HCT116 (cell line): ENCODE results near the gene TMEM131. TPM values are rescaled to one million over a fixed set of nuclear protein-coding genes. Genes with fewer than 3 reads are reported as not detected.

ENCODE experiments used
- ATAC-seq: fragments of 200-7000 bp; cut with Tn5 transposase; 2 replicates; pipeline ENCODE4 v1.9.1; 2020; ENCODE audit warnings: mild to moderate bottlenecking, moderate library complexity
- BruUV-seq: library from RNA; stranded (reverse); fragments of 400-500 nt; replicated peaks from 2 replicates; lab custom pipeline; 2021; lab: Mats Ljungman, UMichigan
- CTCF ChIA-PET: fragments of 300-600 bp; sonication (Branson Sonifier 250); formaldehyde crosslinking; loops from one replicate; lab custom pipeline; 2021; ENCODE audit warnings: antibody characterized with exemption; lab: Charles Lee
- POLR2A ChIA-PET: fragments of 300-600, 350-600 bp; sonication (Branson Sonifier 250); formaldehyde crosslinking; loops from one replicate; lab custom pipeline; 2021; ENCODE audit warnings: antibody characterized with exemption; lab: Charles Lee
- RAD21 ChIA-PET, 2 experiments: fragments of 300-600 bp; sonication (Branson Sonifier 250); formaldehyde crosslinking; loops; one replicate each; lab custom pipeline; 2023; ENCODE audit warnings: low total read pairs in 2 of 2; ENCODE audit not compliant: uncharacterized antibody in 2 of 2, unreplicated experiment in 2 of 2, low non-redundant PET in 1 of 2; lab: Charles Lee
- DNase-seq: peaks from one replicate; pipeline ENCODE4 v3.0.0-alpha.2; 2010; ENCODE audit warnings: low read depth, low spot score
- H2AFZ ChIP-seq: fragments of 200-600 bp; shearing (Covaris generic), sonication (generic); 2 replicates; pipeline ENCODE4 v1.6.1; 2017; ENCODE audit warnings: low read depth, mixed run types, mixed read lengths, antibody characterized with exemption, low read length; ENCODE audit not compliant: poor library complexity, severe bottlenecking
- H3K27ac ChIP-seq: 2 replicates; pipeline ENCODE4 v1.5.1; 2012; ENCODE audit warnings: low read depth, low read length
- H3K27me3 ChIP-seq: fragments of 200-600 bp; sonication (generic); 2 replicates; pipeline ENCODE4 v1.6.1; 2016; ENCODE audit warnings: mixed run types, low read length, mixed read lengths; ENCODE audit not compliant: insufficient read depth
- H3K36me3 ChIP-seq, 2 experiments: fragments of 200-500 bp in 1 of 2; fragments of 200-600 bp in 1 of 2; sonication (Bioruptor generic) in 1 of 2; sonication (generic) in 1 of 2; 2 replicates each; pipeline versions ENCODE4 v1.5.1 to v1.6.1; 2014 to 2016; ENCODE audit warnings: low read length in 2 of 2, inconsistent platforms in 1 of 2, mixed read lengths in 1 of 2, mixed run types in 1 of 2; ENCODE audit not compliant: insufficient read depth in 2 of 2, control insufficient read depth in 1 of 2
- H3K4me1 ChIP-seq, 2 experiments: fragments of 200-600 bp in 1 of 2; sonication (generic) in 1 of 2; 2 replicates each; pipeline versions ENCODE4 v1.5.1 to v1.6.1; 2012 to 2017; ENCODE audit warnings: low read length in 2 of 2, inconsistent platforms in 1 of 2, mild to moderate bottlenecking in 1 of 2, mixed read lengths in 1 of 2, mixed run types in 1 of 2, moderate library complexity in 1 of 2; ENCODE audit not compliant: insufficient read depth in 2 of 2, control insufficient read depth in 1 of 2
- H3K4me2 ChIP-seq: fragments of 200-600 bp; sonication (generic); 2 replicates; pipeline ENCODE4 v1.6.1; 2017; ENCODE audit warnings: mixed run types, low read length, mixed read lengths
- H3K4me3 ChIP-seq, 2 experiments: fragments of 200-600 bp in 1 of 2; sonication (generic) in 1 of 2; replicated peaks in 1 of 2; 2 replicates each; pipeline ENCODE4 v1.5.1; 2011 to 2016; ENCODE audit warnings: low read length in 2 of 2, control low read depth in 1 of 2, low read depth in 1 of 2, mild to moderate bottlenecking in 1 of 2, mixed read lengths in 1 of 2, mixed run types in 1 of 2
- H3K79me2 ChIP-seq: fragments of 200-600 bp; sonication (generic); 2 replicates; pipeline ENCODE4 v1.6.1; 2017; ENCODE audit warnings: mild to moderate bottlenecking, mixed run types, low read length, moderate library complexity, mixed read lengths; ENCODE audit not compliant: insufficient read depth
- H3K9ac ChIP-seq: fragments of 200-600 bp; sonication (generic); 2 replicates; pipeline ENCODE4 v1.6.1; 2016; ENCODE audit warnings: low read length, mixed read lengths
- H3K9me2 ChIP-seq: fragments of 200-600 bp; sonication (generic), shearing (Covaris generic); 2 replicates; pipeline ENCODE4 v1.6.1; 2017; ENCODE audit warnings: mixed run types, mild to moderate bottlenecking, moderate library complexity; ENCODE audit not compliant: insufficient read depth
- H3K9me3 ChIP-seq, 2 experiments: fragments of 200-500 bp in 1 of 2; fragments of 200-600 bp in 1 of 2; sonication (Bioruptor generic) in 1 of 2; sonication (generic) in 1 of 2; 2 replicates each; pipeline ENCODE4 v1.6.1; 2014 to 2017; ENCODE audit warnings: low read length in 2 of 2, mixed read lengths in 2 of 2, inconsistent platforms in 1 of 2, low read depth in 1 of 2, mild to moderate bottlenecking in 1 of 2, mixed run types in 1 of 2, moderate library complexity in 1 of 2; ENCODE audit not compliant: control insufficient read depth in 1 of 2, insufficient read depth in 1 of 2
- H4K20me1 ChIP-seq: fragments of 200-600 bp; sonication (generic), shearing (Covaris generic); 2 replicates; pipeline ENCODE4 v1.6.1; 2017; ENCODE audit warnings: mixed run types, mild to moderate bottlenecking, moderate library complexity; ENCODE audit not compliant: insufficient read depth
- CBX3 ChIP-seq: IDR thresholded peaks from 2 replicates; pipeline ENCODE4 v1.6.1; 2012; ENCODE audit warnings: low read depth
- CEBPB ChIP-seq: IDR thresholded peaks from 2 replicates; pipeline ENCODE4 v1.6.1; 2012; ENCODE audit warnings: low read depth
- EZH2 ChIP-seq: fragments of 200-600 bp; sonication (generic); IDR thresholded peaks from 2 replicates; pipeline ENCODE4 v1.6.1; 2017; ENCODE audit warnings: antibody characterized with exemption, mixed run types
- EZH2phosphoT487 ChIP-seq: fragments of 200-600 bp; IDR thresholded peaks from 2 replicates; pipeline ENCODE4 v1.6.1; 2018; ENCODE audit warnings: antibody characterized with exemption, borderline replicate concordance
- POLR2A ChIP-seq: IDR thresholded peaks from 2 replicates; pipeline ENCODE4 v1.7.0; 2011; ENCODE audit warnings: borderline replicate concordance; ENCODE audit not compliant: insufficient read depth, insufficient read length; ENCODE audit errors: extremely low read depth
- POLR2AphosphoS5 ChIP-seq: IDR thresholded peaks from 2 replicates; pipeline ENCODE4 v1.6.1; 2011; ENCODE audit warnings: mild to moderate bottlenecking, low read depth, low read length, moderate library complexity
- RAD21 ChIP-seq: IDR thresholded peaks from 2 replicates; pipeline ENCODE4 v1.6.1; 2012; ENCODE audit warnings: low read depth, mild to moderate bottlenecking
- SIN3A ChIP-seq: IDR thresholded peaks from 2 replicates; pipeline ENCODE4 v1.6.1; 2012; ENCODE audit warnings: low read depth
- SP1 ChIP-seq: IDR thresholded peaks from 2 replicates; pipeline ENCODE4 v1.6.1; 2012; ENCODE audit warnings: low read depth
- SRF ChIP-seq: IDR thresholded peaks from 2 replicates; pipeline ENCODE4 v1.6.1; 2012; ENCODE audit warnings: low read depth
- TCF7L2 ChIP-seq: IDR thresholded peaks from 2 replicates; pipeline ENCODE4 v1.7.0; 2011; ENCODE audit warnings: borderline replicate concordance, inconsistent platforms; ENCODE audit not compliant: insufficient read depth, insufficient read length; ENCODE audit errors: extremely low read depth
- ZFX ChIP-seq: fragments of 450-650 bp; IDR thresholded peaks from 2 replicates; pipeline ENCODE4 v1.6.1; 2017
- ZNF274 ChIP-seq: fragments of 200-500 bp; sonication (Bioruptor generic); IDR thresholded peaks from 2 replicates; pipeline ENCODE4 v1.6.1; 2014; ENCODE audit warnings: mild to moderate bottlenecking, low read depth, low read length, inconsistent platforms
- intact Hi-C: fragments of 100-400 bp; cut with micrococcal nuclease; formaldehyde crosslinking; loops from 2 replicates; pipeline ENCODE4 v1.10.0; 2022
- total RNA-seq: library from RNA; stranded (reverse); gene quantifications from one replicate; pipeline ENCODE4 v1.2.1, GENCODE V29; 2021; ENCODE audit not compliant: unreplicated experiment
- TF ChIP-seq, protein P1 (sequence below): IDR thresholded peaks from 2 replicates; pipeline ENCODE4 v1.6.1; 2012; ENCODE audit warnings: low read depth
- TF ChIP-seq, protein P2 (sequence below), 3 experiments: fragments of 200-600 bp in 1 of 3; sonication (generic) in 1 of 3; IDR thresholded peaks in 2 of 3; conservative IDR thresholded peaks in 1 of 3; 2 replicates each; pipeline ENCODE4 v1.5.1; 2012 to 2017; ENCODE audit warnings: low read depth in 2 of 3, low read length in 2 of 3, antibody characterized with exemption in 1 of 3, borderline replicate concordance in 1 of 3, control low read depth in 1 of 3, mild to moderate bottlenecking in 1 of 3, mixed read lengths in 1 of 3, mixed run types in 1 of 3, moderate library complexity in 1 of 3; ENCODE audit not compliant: insufficient read depth in 1 of 3
- TF ChIP-seq, protein P3 (sequence below): IDR thresholded peaks from 2 replicates; pipeline ENCODE4 v1.6.1; 2011; ENCODE audit warnings: mild to moderate bottlenecking, low read length, moderate library complexity; ENCODE audit not compliant: insufficient replicate concordance; ENCODE audit errors: extremely low read depth

Gene TMEM131
- total RNA-seq, 1 experiment from 2014 or later: 51.5 TPM

DNA sequence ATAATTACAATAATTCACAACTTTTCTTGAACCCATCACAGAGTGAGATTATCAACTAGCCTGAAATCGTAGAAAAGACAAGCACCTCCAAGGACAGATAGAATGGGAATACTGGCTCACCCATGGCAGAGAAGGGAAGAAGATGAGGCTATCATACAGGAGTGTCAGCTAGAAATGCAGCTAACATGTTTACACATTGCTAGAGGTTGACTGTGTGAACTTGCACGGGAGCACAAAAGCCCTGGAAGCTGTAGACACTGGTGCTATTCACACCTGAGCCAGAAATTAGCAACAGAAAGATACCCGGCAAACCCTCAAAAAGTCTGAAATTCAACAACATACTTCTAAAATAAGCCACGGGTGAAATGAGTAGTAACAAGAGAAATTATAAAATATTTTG, 150.6 kb downstream of the TMEM131 start:
- H2AFZ ChIP-seq: no peak overlapping the region
- no peak overlapping the region for H3K4me3 ChIP-seq
- DNase-seq: no peak
- no peaks in the 10 kb centered on the region for H3K9me2 ChIP-seq
- H3K4me1 ChIP-seq: peaks cover 6% of the 10 kb centered on the region in 2 experiments; a peak in 3 of 4 replicates
- no peak overlapping the region for H3K9ac ChIP-seq
- no TSS peak for BruUV-seq
- no peaks in the 10 kb centered on the region for H3K36me3 ChIP-seq
- no peak overlapping the region for H3K4me2 ChIP-seq
- H3K9me3 ChIP-seq: no peaks in the 10 kb centered on the region
- H3K27me3 ChIP-seq: no peaks in the 10 kb centered on the region
- H4K20me1 ChIP-seq: no peaks in the 10 kb centered on the region
- peaks cover 43% of the 10 kb centered on the region for H3K79me2 ChIP-seq
- CTCF ChIA-PET: no interaction called here
- RAD21 ChIA-PET: no interaction called here
- ATAC-seq: no peak
- no peak overlapping the region for H3K27ac ChIP-seq
- TF ChIP-seq SP1 (no peak), ZNF274 (no peak), POLR2AphosphoS5 (no peak), RAD21 (no peak), SRF (no peak), SIN3A (no peak), CBX3 (no peak), ZFX (no peak), EZH2 (no peak), POLR2A (no peak), TCF7L2 (no peak), EZH2phosphoT487 (no peak), CEBPB (no peak)
- TF ChIP-seq, protein P1, sequence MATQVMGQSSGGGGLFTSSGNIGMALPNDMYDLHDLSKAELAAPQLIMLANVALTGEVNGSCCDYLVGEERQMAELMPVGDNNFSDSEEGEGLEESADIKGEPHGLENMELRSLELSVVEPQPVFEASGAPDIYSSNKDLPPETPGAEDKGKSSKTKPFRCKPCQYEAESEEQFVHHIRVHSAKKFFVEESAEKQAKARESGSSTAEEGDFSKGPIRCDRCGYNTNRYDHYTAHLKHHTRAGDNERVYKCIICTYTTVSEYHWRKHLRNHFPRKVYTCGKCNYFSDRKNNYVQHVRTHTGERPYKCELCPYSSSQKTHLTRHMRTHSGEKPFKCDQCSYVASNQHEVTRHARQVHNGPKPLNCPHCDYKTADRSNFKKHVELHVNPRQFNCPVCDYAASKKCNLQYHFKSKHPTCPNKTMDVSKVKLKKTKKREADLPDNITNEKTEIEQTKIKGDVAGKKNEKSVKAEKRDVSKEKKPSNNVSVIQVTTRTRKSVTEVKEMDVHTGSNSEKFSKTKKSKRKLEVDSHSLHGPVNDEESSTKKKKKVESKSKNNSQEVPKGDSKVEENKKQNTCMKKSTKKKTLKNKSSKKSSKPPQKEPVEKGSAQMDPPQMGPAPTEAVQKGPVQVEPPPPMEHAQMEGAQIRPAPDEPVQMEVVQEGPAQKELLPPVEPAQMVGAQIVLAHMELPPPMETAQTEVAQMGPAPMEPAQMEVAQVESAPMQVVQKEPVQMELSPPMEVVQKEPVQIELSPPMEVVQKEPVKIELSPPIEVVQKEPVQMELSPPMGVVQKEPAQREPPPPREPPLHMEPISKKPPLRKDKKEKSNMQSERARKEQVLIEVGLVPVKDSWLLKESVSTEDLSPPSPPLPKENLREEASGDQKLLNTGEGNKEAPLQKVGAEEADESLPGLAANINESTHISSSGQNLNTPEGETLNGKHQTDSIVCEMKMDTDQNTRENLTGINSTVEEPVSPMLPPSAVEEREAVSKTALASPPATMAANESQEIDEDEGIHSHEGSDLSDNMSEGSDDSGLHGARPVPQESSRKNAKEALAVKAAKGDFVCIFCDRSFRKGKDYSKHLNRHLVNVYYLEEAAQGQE: no peak
- TF ChIP-seq, protein P2, sequence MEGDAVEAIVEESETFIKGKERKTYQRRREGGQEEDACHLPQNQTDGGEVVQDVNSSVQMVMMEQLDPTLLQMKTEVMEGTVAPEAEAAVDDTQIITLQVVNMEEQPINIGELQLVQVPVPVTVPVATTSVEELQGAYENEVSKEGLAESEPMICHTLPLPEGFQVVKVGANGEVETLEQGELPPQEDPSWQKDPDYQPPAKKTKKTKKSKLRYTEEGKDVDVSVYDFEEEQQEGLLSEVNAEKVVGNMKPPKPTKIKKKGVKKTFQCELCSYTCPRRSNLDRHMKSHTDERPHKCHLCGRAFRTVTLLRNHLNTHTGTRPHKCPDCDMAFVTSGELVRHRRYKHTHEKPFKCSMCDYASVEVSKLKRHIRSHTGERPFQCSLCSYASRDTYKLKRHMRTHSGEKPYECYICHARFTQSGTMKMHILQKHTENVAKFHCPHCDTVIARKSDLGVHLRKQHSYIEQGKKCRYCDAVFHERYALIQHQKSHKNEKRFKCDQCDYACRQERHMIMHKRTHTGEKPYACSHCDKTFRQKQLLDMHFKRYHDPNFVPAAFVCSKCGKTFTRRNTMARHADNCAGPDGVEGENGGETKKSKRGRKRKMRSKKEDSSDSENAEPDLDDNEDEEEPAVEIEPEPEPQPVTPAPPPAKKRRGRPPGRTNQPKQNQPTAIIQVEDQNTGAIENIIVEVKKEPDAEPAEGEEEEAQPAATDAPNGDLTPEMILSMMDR (IDR thresholded peaks at IDR 0.05 in 2 of 3, conservative IDR thresholded peaks at IDR 0.05 in 1 of 3; ENCODE audit: borderline replicate concordance in 1 of 3, insufficient read depth in 1 of 3, low read depth in 2 of 3, low read length in 2 of 3): no peak
- TF ChIP-seq, protein P3, sequence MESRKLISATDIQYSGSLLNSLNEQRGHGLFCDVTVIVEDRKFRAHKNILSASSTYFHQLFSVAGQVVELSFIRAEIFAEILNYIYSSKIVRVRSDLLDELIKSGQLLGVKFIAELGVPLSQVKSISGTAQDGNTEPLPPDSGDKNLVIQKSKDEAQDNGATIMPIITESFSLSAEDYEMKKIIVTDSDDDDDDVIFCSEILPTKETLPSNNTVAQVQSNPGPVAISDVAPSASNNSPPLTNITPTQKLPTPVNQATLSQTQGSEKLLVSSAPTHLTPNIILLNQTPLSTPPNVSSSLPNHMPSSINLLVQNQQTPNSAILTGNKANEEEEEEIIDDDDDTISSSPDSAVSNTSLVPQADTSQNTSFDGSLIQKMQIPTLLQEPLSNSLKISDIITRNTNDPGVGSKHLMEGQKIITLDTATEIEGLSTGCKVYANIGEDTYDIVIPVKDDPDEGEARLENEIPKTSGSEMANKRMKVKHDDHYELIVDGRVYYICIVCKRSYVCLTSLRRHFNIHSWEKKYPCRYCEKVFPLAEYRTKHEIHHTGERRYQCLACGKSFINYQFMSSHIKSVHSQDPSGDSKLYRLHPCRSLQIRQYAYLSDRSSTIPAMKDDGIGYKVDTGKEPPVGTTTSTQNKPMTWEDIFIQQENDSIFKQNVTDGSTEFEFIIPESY: no peak
- intact Hi-C loops: no loop called here
- POLR2A ChIA-PET: no interaction called here
